A549 (cell line): Measurements from ENCODE around the gene SCN2B. TPM values are rescaled to one million over a fixed set of nuclear protein-coding genes. Genes with fewer than 3 reads are reported as not detected.

Source experiments
- CHD2 ChIP-seq: fragments of 150-350 bp; IDR thresholded peaks from 2 replicates; pipeline ENCODE4 v1.6.1; 2014; ENCODE audit warnings: low read length; ENCODE audit not compliant: partially characterized antibody
- CHD4 ChIP-seq: fragments of 200-600 bp; sonication (generic); IDR thresholded peaks from 2 replicates; pipeline ENCODE4 v1.6.1; 2016; ENCODE audit warnings: antibody characterized with exemption, mild to moderate bottlenecking, borderline replicate concordance
- JUNB ChIP-seq: fragments of >200 bp; sonication (Bioruptor Twin); formaldehyde crosslinking; IDR thresholded peaks from 2 replicates; pipeline ENCODE4 v1.6.1; 2016
- polyA plus RNA-seq, 4 experiments: library from polyadenylated mRNA; depleted of rRNA in 3 of 4; stranded (reverse); fragments of >200 nt; fragmentation: RNase III in 1 of 4; extraction: RNeasy Plus Mini Kit Qiagen cat#74134 plus additional on column Dnase treatment in 1 of 4; gene quantifications; 2 replicates in 3 of 4; 3 replicates in 1 of 4; pipeline ENCODE4 v1.2.3, GENCODE V29; 2011 to 2017
- small RNA-seq, 6 experiments: library from RNA; depleted of rRNA; stranded (forward); fragments of <200 nt; gene quantifications; one replicate each; pipeline ENCODE3, GENCODE V24; 2012
- TF ChIP-seq, protein P1 (sequence below): fragments of >200 bp; sonication (Bioruptor Twin); formaldehyde crosslinking; IDR thresholded peaks from 3 replicates; pipeline ENCODE4 v1.6.1; 2016

The SCN2B gene
- polyA plus RNA-seq, 2 of the 4 experiments (the other 2 are of a cell fraction) = not detected

DNA sequence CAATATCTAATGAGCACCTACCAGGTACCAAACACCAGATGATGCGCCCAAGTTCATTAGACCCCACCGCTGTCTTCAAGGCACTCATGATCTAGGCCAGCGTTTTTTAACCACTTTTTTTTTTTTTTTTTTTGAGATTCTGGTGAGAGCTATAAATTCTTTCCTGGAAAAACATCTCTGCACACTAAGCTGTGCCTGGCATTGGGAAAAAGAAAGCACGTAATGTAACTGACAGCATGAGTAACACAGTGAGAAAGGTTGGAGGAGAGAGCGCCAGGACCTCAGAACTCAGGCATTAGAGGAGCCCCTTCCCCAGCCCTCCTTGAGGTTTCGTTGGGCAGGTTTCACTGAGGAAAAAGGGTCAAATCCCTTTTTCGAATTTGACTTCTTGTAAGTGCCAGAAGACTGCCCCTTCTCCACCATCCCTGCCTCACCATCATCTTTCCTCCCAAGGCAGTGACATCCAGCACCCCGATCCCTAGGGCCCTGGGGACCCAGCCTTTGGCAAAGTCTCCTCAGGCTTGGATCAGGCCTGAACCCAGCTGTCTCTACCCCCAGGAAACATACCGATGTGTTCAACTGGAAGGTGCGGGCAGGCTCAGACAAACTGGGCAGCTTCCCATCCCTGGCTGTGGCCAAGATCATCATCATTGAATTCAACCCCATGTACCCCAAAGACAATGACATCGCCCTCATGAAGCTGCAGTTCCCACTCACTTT is 63.6 kb downstream of the SCN2B start (continued):
- TF ChIP-seq, protein P1, sequence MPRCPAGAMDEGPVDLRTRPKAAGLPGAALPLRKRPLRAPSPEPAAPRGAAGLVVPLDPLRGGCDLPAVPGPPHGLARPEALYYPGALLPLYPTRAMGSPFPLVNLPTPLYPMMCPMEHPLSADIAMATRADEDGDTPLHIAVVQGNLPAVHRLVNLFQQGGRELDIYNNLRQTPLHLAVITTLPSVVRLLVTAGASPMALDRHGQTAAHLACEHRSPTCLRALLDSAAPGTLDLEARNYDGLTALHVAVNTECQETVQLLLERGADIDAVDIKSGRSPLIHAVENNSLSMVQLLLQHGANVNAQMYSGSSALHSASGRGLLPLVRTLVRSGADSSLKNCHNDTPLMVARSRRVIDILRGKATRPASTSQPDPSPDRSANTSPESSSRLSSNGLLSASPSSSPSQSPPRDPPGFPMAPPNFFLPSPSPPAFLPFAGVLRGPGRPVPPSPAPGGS = no peak
- TF ChIP-seq JUNB = no peak
- no peak for TF ChIP-seq CHD2
- TF ChIP-seq CHD4 = no peak
- TF ChIP-seq, all 56 proteins: peak for 0

Small RNA genes within 50 kb of the gene (small RNA-seq; reads per million reads assigned to genes)
- gene HSPE1P18 = 0 to 0.26 (median 0) reads per million in 6 experiments

Other genes starting within 250 kb of the SCN2B start
- gene TMPRSS13, start 247.2 kb downstream of the SCN2B start, polyA plus RNA-seq (2011; rRNA removed) = not detected in 2 replicates
- not detected in 3 replicates for gene TMPRSS13, start 247.2 kb downstream of the SCN2B start, polyA plus RNA-seq (2017; fragmentation: RNase III; extraction: RNeasy Plus Mini Kit Qiagen cat#74134 plus additional on column Dnase treatment)
- 0.16 and 0.17 TPM in 2 replicates for gene IL10RA, start 190.2 kb downstream of the SCN2B start, polyA plus RNA-seq (2011; rRNA removed)
- 0.03 TPM in 1 of 3 replicates, not detected in the others for gene IL10RA, start 190.2 kb downstream of the SCN2B start, polyA plus RNA-seq (2017; fragmentation: RNase III; extraction: RNeasy Plus Mini Kit Qiagen cat#74134 plus additional on column Dnase treatment)
- not detected in 2 replicates for gene TMPRSS4, start 99.6 kb downstream of the SCN2B start, polyA plus RNA-seq (2011; rRNA removed)
- not detected in 3 replicates for gene TMPRSS4, start 99.6 kb downstream of the SCN2B start, polyA plus RNA-seq (2017; fragmentation: RNase III; extraction: RNeasy Plus Mini Kit Qiagen cat#74134 plus additional on column Dnase treatment)
- gene SMIM35, start 89.7 kb downstream of the SCN2B start, polyA plus RNA-seq (2011; rRNA removed) = not detected in 2 replicates
- not detected in 3 replicates for gene SMIM35, start 89.7 kb downstream of the SCN2B start, polyA plus RNA-seq (2017; fragmentation: RNase III; extraction: RNeasy Plus Mini Kit Qiagen cat#74134 plus additional on column Dnase treatment)
- 0.04 and 0.12 TPM in 2 replicates for gene SCN4B, start 23.8 kb downstream of the SCN2B start, polyA plus RNA-seq (2011; rRNA removed)
- gene SCN4B, start 23.8 kb downstream of the SCN2B start, polyA plus RNA-seq (2017; fragmentation: RNase III; extraction: RNeasy Plus Mini Kit Qiagen cat#74134 plus additional on column Dnase treatment) = 0.03 to 0.04 TPM in 2 of 3 replicates, not detected in the other
- not detected in 2 replicates for gene JAML, start 48.4 kb upstream of the SCN2B start, polyA plus RNA-seq (2011; rRNA removed)
- not detected in 3 replicates for gene JAML, start 48.4 kb upstream of the SCN2B start, polyA plus RNA-seq (2017; fragmentation: RNase III; extraction: RNeasy Plus Mini Kit Qiagen cat#74134 plus additional on column Dnase treatment)
- gene MPZL3, start 75.7 kb upstream of the SCN2B start, polyA plus RNA-seq (2011; rRNA removed) = 0.75 and 1.0 TPM in 2 replicates
- 0.33 to 0.47 TPM (median 0.34 TPM) in 3 replicates for gene MPZL3, start 75.7 kb upstream of the SCN2B start, polyA plus RNA-seq (2017; fragmentation: RNase III; extraction: RNeasy Plus Mini Kit Qiagen cat#74134 plus additional on column Dnase treatment)
- 0.09 and 0.14 TPM in 2 replicates for gene MPZL2, start 87.7 kb upstream of the SCN2B start, polyA plus RNA-seq (2011; rRNA removed)
- 0.08 TPM in 1 of 3 replicates, not detected in the others for gene MPZL2, start 87.7 kb upstream of the SCN2B start, polyA plus RNA-seq (2017; fragmentation: RNase III; extraction: RNeasy Plus Mini Kit Qiagen cat#74134 plus additional on column Dnase treatment)
- not detected in 2 replicates for gene CD3E, start 128.1 kb upstream of the SCN2B start, polyA plus RNA-seq (2011; rRNA removed)
- not detected in 3 replicates for gene CD3E, start 128.1 kb upstream of the SCN2B start, polyA plus RNA-seq (2017; fragmentation: RNase III; extraction: RNeasy Plus Mini Kit Qiagen cat#74134 plus additional on column Dnase treatment)
- gene CD3D, start 166.1 kb upstream of the SCN2B start, polyA plus RNA-seq (2011; rRNA removed) = not detected in 2 replicates
- gene CD3D, start 166.1 kb upstream of the SCN2B start, polyA plus RNA-seq (2017; fragmentation: RNase III; extraction: RNeasy Plus Mini Kit Qiagen cat#74134 plus additional on column Dnase treatment) = not detected in 3 replicates
- gene CD3G, start 167.7 kb upstream of the SCN2B start, polyA plus RNA-seq (2011; rRNA removed) = not detected in 2 replicates
- gene CD3G, start 167.7 kb upstream of the SCN2B start, polyA plus RNA-seq (2017; fragmentation: RNase III; extraction: RNeasy Plus Mini Kit Qiagen cat#74134 plus additional on column Dnase treatment) = not detected in 3 replicates
- 18.9 and 28.7 TPM in 2 replicates for gene UBE4A, start 183.0 kb upstream of the SCN2B start, polyA plus RNA-seq (2011; rRNA removed)
- gene UBE4A, start 183.0 kb upstream of the SCN2B start, polyA plus RNA-seq (2017; fragmentation: RNase III; extraction: RNeasy Plus Mini Kit Qiagen cat#74134 plus additional on column Dnase treatment) = 11.4 to 12.1 TPM (median 11.9 TPM) in 3 replicates
- 242 and 337 TPM in 2 replicates for gene ATP5MG, start 225.0 kb upstream of the SCN2B start, polyA plus RNA-seq (2011; rRNA removed)
- 437 to 446 TPM (median 438 TPM) in 3 replicates for gene ATP5MG, start 225.0 kb upstream of the SCN2B start, polyA plus RNA-seq (2017; fragmentation: RNase III; extraction: RNeasy Plus Mini Kit Qiagen cat#74134 plus additional on column Dnase treatment)